Fibroblast of lung (primary cell): ENCODE results near the gene MYO1E. TPM values are rescaled to one million over a fixed set of nuclear protein-coding genes. Genes with fewer than 3 reads are reported as not detected.

Source experiments
- DNase-seq, 2 donors: peaks; one replicate each; pipeline versions ENCODE4 v3.0.0 to v3.0.0-alpha.2; 2010; ENCODE audit warnings: low read depth in 2 of 2
- H2AFZ ChIP-seq: 2 replicates; pipeline ENCODE4 v1.5.1; 2012; ENCODE audit warnings: low read length, control low read depth, inconsistent platforms
- H3K27ac ChIP-seq: 2 replicates; pipeline ENCODE4 v1.5.1; 2011; ENCODE audit warnings: low read length, control low read depth; ENCODE audit not compliant: insufficient read depth
- H3K27me3 ChIP-seq: 2 replicates; pipeline ENCODE4 v1.5.1; 2011; ENCODE audit warnings: mild to moderate bottlenecking, low read length; ENCODE audit not compliant: control insufficient read depth, insufficient read depth
- H3K36me3 ChIP-seq: 2 replicates; pipeline ENCODE4 v1.5.1; 2011; ENCODE audit warnings: low read length; ENCODE audit not compliant: control insufficient read depth, insufficient read depth
- H3K4me1 ChIP-seq: 2 replicates; pipeline ENCODE4 v1.5.1; 2011; ENCODE audit warnings: low read length; ENCODE audit not compliant: control insufficient read depth, insufficient read depth; ENCODE audit errors: extremely low read depth
- H3K4me2 ChIP-seq: 2 replicates; pipeline ENCODE4 v1.5.1; 2011; ENCODE audit warnings: low read length, control low read depth; ENCODE audit not compliant: insufficient read depth; ENCODE audit errors: extremely low read depth
- H3K4me3 ChIP-seq, 4 experiments: fragments of 200-600 bp in 1 of 4; sonication (generic) in 1 of 4; replicated peaks in 1 of 4; 2 replicates each; pipeline ENCODE4 v1.5.1; 2011 to 2016; ENCODE audit warnings: low read length in 4 of 4, low read depth in 3 of 4, mild to moderate bottlenecking in 3 of 4, control low read depth in 2 of 4, inconsistent platforms in 1 of 4, mixed read lengths in 1 of 4; ENCODE audit not compliant: insufficient read depth in 1 of 4; ENCODE audit errors: control extremely low read depth in 1 of 4
- H3K79me2 ChIP-seq: 2 replicates; pipeline ENCODE4 v1.5.1; 2012; ENCODE audit warnings: mild to moderate bottlenecking, low read length, inconsistent platforms; ENCODE audit not compliant: control insufficient read depth, insufficient read depth
- H3K9ac ChIP-seq: 2 replicates; pipeline ENCODE4 v1.5.1; 2011; ENCODE audit warnings: mild to moderate bottlenecking, low read length, control low read depth; ENCODE audit not compliant: insufficient read depth
- H3K9me3 ChIP-seq: 2 replicates; pipeline ENCODE4 v1.5.1; 2012; ENCODE audit warnings: low read depth, low read length; ENCODE audit not compliant: control insufficient read depth, insufficient read depth
- H4K20me1 ChIP-seq: 2 replicates; pipeline ENCODE4 v1.5.1; 2011; ENCODE audit warnings: low read length; ENCODE audit not compliant: control insufficient read depth, insufficient read depth; ENCODE audit errors: extremely low read depth
- EZH2 ChIP-seq: IDR thresholded peaks from 2 replicates; pipeline ENCODE4 v1.5.1; 2012; ENCODE audit warnings: low read length, control low read depth, mild to moderate bottlenecking; ENCODE audit errors: missing control alignments
- polyA plus RNA-seq, 2 donors: library from polyadenylated mRNA; depleted of rRNA in 1 of 2; stranded (reverse) in 1 of 2; unstranded in 1 of 2; fragments of >200 nt; gene quantifications; 2 replicates each; pipeline ENCODE4 v1.2.1, GENCODE V29; 2011 to 2012; ENCODE audit warnings: missing spikeins in 1 of 2
- total RNA-seq: library from RNA; depleted of rRNA; stranded (reverse); fragments of >200 nt; gene quantifications from 2 replicates; pipeline ENCODE4 v1.2.1, GENCODE V29; 2014
- TF ChIP-seq, protein P1 (sequence below), 2 donors: IDR thresholded peaks in 1 of 2; conservative IDR thresholded peaks in 1 of 2; 1 replicate in 1 of 2; 2 replicates in 1 of 2; pipeline ENCODE4 v1.5.1; 2011 to 2012; ENCODE audit warnings: low read length in 2 of 2, control low read depth in 1 of 2, inconsistent platforms in 1 of 2, low read depth in 1 of 2, mild to moderate bottlenecking in 1 of 2

MYO1E gene
- total and polyA plus RNA-seq, 2 donors (not counting 1 experiment from before 2014, with no cell fraction given) = 27.6 to 84.0 TPM

DNA sequence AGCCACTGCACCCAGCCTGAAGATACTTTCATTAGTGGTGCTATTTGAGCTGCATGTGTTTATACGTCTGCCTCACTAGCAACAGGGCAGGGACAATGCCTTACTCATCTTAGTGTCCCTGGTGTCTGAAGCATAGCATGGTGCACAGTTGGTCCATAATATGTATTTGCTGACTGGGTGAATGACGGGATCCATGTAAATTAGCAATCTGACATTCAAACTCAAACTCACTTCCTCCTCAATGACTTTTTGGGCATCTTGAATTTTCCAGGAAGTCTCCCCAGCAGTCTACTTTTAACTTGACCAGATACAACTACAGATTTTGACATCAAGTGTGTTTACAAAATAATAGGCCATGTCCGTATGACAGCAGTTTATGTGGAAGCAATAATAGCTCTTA is 169.0 kb downstream of the MYO1E start:
- peaks cover 4% of the 10 kb centered on the region for H3K36me3 ChIP-seq
- no peaks in the 10 kb centered on the region for H3K9me3 ChIP-seq
- H3K27me3 ChIP-seq = no peaks in the 10 kb centered on the region
- peaks cover 2% of the 10 kb centered on the region for H3K4me1 ChIP-seq
- H4K20me1 ChIP-seq = no peaks in the 10 kb centered on the region
- H3K27ac ChIP-seq = no peak overlapping the region
- DNase-seq = no peak
- no peak overlapping the region for H3K4me3 ChIP-seq
- TF ChIP-seq EZH2 = no peak
- TF ChIP-seq, protein P1, sequence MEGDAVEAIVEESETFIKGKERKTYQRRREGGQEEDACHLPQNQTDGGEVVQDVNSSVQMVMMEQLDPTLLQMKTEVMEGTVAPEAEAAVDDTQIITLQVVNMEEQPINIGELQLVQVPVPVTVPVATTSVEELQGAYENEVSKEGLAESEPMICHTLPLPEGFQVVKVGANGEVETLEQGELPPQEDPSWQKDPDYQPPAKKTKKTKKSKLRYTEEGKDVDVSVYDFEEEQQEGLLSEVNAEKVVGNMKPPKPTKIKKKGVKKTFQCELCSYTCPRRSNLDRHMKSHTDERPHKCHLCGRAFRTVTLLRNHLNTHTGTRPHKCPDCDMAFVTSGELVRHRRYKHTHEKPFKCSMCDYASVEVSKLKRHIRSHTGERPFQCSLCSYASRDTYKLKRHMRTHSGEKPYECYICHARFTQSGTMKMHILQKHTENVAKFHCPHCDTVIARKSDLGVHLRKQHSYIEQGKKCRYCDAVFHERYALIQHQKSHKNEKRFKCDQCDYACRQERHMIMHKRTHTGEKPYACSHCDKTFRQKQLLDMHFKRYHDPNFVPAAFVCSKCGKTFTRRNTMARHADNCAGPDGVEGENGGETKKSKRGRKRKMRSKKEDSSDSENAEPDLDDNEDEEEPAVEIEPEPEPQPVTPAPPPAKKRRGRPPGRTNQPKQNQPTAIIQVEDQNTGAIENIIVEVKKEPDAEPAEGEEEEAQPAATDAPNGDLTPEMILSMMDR (conservative IDR thresholded peaks at IDR 0.05 in 1 of 2, IDR thresholded peaks at IDR 0.05 in 1 of 2; ENCODE audit: low read depth in 1 of 2, low read length in 2 of 2) = no peak
- H3K9ac ChIP-seq = no peak overlapping the region
- no peak overlapping the region for H3K4me2 ChIP-seq
- H3K79me2 ChIP-seq = no peaks in the 10 kb centered on the region
- no peak overlapping the region for H2AFZ ChIP-seq

DNA sequence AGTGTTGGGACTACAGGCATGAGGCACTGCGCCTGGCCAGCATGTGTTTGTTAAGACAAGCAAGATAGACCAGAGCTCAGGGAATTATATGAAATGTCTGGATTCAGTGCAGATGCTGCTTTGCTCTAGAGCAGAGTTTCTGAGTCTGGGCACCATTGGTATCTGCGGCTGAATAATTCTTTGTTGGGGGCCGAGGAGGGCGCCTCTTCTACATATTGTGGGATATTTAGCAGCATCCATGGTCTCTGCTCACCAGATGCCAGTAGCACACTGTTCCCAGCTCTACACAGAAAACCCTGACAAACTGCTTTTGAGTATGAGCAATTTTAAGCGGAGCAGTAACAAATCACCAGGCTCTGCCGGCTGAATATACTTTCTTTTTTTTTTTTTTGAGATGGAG is 169.7 kb downstream of the MYO1E start:
- Histone ChIP-seq H3K27me3 (no peaks in the 10 kb centered on the region), H3K9ac (no peak overlapping the region), H3K79me2 (no peaks in the 10 kb centered on the region), H3K4me2 (no peak overlapping the region), H3K9me3 (no peaks in the 10 kb centered on the region), H3K4me1 (peaks cover 2% of the 10 kb centered on the region), H2AFZ (no peak overlapping the region), H4K20me1 (no peaks in the 10 kb centered on the region), H3K27ac (no peak overlapping the region), H3K36me3 (peaks cover 4% of the 10 kb centered on the region), H3K4me3 (no peak overlapping the region)
- TF ChIP-seq, protein P1 (conservative IDR thresholded peaks at IDR 0.05 in 1 of 2, IDR thresholded peaks at IDR 0.05 in 1 of 2; ENCODE audit: low read depth in 1 of 2, low read length in 2 of 2) = no peak
- no peak for TF ChIP-seq EZH2
- no peak for DNase-seq

DNA sequence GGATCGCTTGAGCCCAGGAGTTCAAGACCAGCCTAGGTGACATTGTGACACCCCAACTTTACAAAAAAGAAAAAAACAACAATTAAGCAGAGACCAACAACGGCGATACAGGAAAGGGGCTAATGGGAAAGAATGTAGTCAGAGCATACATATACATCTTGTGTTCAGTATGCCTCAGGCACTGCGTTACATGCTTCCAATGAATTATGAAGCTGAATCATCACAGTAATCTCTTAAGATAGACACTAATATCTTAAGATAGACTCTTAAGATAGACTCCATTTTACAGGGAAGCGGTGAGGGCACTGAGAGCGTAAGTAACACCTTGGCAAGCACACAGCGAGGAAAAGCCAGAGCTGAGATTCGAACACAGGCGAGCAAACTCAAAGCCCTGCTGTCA is 172.1 kb downstream of the MYO1E start:
- no peaks in the 10 kb centered on the region for H3K9me3 ChIP-seq
- no peaks in the 10 kb centered on the region for H3K79me2 ChIP-seq
- H3K4me2 ChIP-seq = no peak overlapping the region
- H3K27ac ChIP-seq = no peak overlapping the region
- H3K4me3 ChIP-seq = no peak overlapping the region
- no peaks in the 10 kb centered on the region for H3K27me3 ChIP-seq
- H2AFZ ChIP-seq = no peak overlapping the region
- H3K36me3 ChIP-seq = peaks cover 2% of the 10 kb centered on the region
- H3K9ac ChIP-seq = no peak overlapping the region
- DNase-seq = peak in 1 of 2 donors; percentile 31
- H4K20me1 ChIP-seq = no peaks in the 10 kb centered on the region
- TF ChIP-seq, protein P1 (conservative IDR thresholded peaks at IDR 0.05 in 1 of 2, IDR thresholded peaks at IDR 0.05 in 1 of 2; ENCODE audit: low read depth in 1 of 2, low read length in 2 of 2) = no peak
- TF ChIP-seq EZH2 = no peak
- peaks cover 2% of the 10 kb centered on the region for H3K4me1 ChIP-seq
